Lung microvascular endothelial cell (primary cell): ENCODE data around the gene FAM83G. TPM values are rescaled to one million over a fixed set of nuclear protein-coding genes. Genes with fewer than 3 reads are reported as not detected.
A peak's percentile ranks its signal among the peaks of the same experiment; 100 is the strongest.
"Not testable (repeated sequence)": the region's sequence is repeated elsewhere in the genome, so short reads cannot be mapped to it uniquely, and the experiment has no call there.

Source experiments
- DNase-seq, 2 donors: peaks; one replicate each; pipeline versions ENCODE4 v3.0.0 to v3.0.0-alpha.2; 2010; ENCODE audit warnings: low read depth in 2 of 2
- total RNA-seq: library from RNA; depleted of rRNA; stranded (reverse); fragments of >200 nt; gene quantifications from 2 replicates; pipeline ENCODE4 v1.2.1, GENCODE V29; 2014

FAM83G gene
- total RNA-seq, 1 donor from 2014 or later = 8.1 TPM

- DNase-seq = not testable (repeated sequence)
Measured at GRCh38 chr17:18922596-18922995, 82.0 kb downstream of the FAM83G start.

GRCh38 chr17:18921912-18922451 is 82.6 kb downstream of the FAM83G start:
- DNase-seq = peak; percentile 3 to 41

- no peak for DNase-seq
Measured at GRCh38 chr17:18921485-18921884, 83.1 kb downstream of the FAM83G start.

- peak in 1 of 2 donors; percentile 64 for DNase-seq
Measured at GRCh38 chr17:18920911-18921441, 83.6 kb downstream of the FAM83G start.

- no peak for DNase-seq
Measured at GRCh38 chr17:18919963-18920362, 84.6 kb downstream of the FAM83G start.

Other genes starting within 250 kb of the FAM83G start
- 29.9 and 38.1 TPM in 2 replicates for gene TVP23B, start 223.6 kb downstream of the FAM83G start, total RNA-seq
- 32.5 and 44.8 TPM in 2 replicates for gene PRPSAP2, start 146.6 kb downstream of the FAM83G start, total RNA-seq
- not detected in 2 replicates for gene SLC5A10, start 52.6 kb downstream of the FAM83G start, total RNA-seq
- gene GRAP, start 42.2 kb upstream of the FAM83G start, total RNA-seq = 201 and 267 TPM in 2 replicates
- 23.3 and 108 TPM in 2 replicates for gene GRAPL, start 122.8 kb upstream of the FAM83G start, total RNA-seq
- 13.1 and 20.6 TPM in 2 replicates for gene EPN2, start 232.6 kb upstream of the FAM83G start, total RNA-seq